RKO (cell line): ENCODE measurements around the gene CD300E.
"Not testable (repeated sequence)": the region's sequence is repeated elsewhere in the genome, so short reads cannot be mapped to it uniquely, and the experiment has no call there.

Experiments used
- DNase-seq: peaks from one replicate; pipeline ENCODE4 v3.0.0-alpha.2; 2016; ENCODE audit warnings: low spot score

CD300E gene

DNA sequence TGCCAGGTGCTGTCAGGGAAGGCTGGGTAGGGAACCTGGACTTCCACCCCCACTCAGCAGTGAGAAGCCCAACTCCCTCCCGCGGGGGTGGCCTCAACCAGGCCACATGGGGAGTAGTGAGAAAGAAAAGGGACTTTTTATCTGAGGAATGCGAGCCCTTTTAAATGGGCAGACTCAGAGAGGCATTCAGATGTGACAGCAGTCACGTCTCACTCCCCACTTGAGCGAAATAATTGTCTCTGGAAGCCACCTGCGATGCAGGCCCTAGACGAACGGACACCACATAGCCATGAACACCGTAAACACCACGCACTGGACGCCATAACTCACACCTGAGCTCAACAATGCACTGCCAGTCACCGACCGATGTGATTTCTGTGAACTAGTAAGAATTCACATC is 11.9 kb upstream of the CD300E start:
- DNase-seq, result no peak

DNA sequence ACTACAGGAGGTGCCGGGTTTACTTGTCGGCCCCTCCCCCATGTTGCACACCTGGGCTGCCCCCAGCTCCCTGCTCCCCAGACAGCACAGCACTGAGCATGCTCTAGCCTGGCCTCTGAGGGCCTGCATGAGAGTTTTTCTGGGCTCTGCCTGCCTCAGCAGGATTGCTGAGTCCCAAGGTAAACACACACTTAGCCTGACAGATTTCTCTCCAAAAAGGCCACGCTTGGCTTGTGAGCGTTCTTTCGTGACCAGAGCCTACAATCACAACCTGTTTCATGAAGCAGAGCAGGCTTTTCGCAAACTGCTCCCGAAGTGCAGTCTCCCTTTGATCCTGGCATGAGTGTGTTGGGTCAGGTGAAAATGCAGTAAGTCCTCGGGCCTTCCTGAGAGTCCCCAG is 9.8 kb upstream of the CD300E start:
- DNase-seq, result no peak

DNA sequence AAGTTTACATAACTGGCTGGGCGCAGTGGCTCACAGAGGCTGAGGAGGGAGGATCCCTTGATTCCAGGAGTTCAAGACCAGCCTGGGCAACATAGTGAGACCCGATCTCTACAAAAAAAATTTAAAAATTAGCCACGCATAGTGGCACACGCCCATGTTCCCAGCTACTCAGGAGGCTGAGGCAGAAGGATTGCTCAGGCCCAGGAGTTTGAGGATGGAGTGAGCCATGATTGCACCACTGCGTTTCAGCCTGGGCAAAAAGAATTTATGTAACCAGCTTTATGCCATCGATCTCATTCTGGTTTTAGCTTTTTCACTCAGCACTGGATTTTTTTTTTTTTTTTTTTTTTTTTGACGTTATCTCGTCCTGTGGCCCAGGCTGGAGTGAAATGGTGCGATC is 9.1 kb upstream of the CD300E start:
- DNase-seq, result no peak

DNA sequence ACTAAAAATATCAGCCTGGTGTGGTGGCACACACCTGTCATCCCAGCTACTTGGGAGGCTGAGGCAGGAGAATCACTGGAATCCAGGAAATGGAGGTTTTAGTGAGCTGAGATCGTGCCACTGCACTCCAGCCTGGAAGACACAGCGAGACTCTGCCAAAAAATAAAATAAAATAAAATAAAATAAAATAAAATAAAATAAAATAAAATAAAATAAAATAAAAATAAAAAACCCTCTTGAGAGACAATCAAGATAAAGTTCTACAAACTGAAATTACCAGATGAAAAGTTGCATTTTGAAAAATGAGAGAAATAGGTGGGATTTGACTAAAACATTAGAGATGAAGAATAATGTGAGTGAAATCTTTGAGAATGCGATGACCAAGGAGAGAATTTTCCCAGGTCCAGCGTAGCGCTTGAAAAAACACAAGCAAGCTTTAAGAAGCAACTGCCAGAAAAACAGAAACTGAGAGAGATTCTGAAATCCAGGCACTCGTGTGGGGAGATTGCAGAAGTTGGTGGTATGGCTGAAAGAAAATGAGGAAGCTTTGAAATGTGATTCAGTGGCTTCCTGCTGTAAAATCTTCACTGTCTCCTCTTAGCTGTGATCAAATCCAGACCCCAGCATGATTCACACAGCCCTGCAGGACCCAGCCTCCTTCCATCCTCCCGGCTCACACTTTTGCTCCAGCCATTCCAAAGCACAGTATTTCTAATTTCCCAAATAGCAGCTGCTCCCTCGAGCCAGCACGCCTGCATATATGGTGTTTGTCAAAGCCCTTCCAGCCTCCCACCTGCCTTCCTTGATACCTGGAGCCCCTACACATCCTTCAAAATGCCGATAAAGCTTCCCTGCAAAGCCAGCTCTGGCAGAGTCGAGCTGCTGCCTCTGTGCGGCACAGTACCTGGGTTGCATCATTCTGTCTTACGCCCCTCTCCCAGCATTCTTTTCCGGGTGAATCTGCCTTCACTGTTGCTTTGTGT is 8.2 kb upstream of the CD300E start:
- no peak for DNase-seq

DNA sequence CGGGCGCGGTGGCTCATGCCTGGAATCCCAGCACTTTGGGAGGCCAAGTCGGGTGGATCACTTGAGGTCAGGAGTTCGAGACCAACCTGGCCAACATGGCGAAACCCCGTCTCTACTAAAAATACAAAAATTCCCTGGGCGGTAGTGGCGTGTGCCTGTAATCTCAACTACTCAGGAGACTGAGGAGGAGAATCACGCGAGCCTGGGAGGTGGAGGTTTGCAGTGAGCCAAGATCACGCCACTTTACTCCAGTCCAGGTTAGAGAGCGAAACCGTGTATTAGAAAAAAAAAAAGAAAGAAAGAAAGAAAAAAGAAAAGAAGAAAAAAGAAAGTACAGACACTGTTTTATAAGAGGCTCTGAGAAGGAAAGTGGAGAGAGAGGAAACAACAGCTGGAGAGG is 6.7 kb upstream of the CD300E start:
- DNase-seq, result not testable (repeated sequence)

DNA sequence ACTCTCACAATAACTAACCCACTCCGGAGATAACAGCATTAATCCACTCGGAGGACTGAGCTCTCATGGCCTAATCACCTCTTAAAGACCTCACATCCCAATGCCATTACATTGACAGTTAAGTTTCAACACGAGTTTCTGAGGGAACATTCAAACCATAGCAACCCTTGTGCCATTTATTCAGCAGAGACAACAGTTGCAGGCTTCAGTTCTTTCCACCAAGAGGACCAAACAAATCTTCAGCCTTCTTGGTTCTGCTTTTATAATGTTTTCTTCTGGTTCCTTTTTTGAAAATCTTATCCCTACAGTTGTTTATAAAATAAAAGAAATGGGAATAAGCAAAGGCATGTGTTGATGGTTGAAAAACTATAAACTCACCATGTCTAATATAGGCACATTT is 2.1 kb upstream of the CD300E start:
- DNase-seq, result no peak

DNA sequence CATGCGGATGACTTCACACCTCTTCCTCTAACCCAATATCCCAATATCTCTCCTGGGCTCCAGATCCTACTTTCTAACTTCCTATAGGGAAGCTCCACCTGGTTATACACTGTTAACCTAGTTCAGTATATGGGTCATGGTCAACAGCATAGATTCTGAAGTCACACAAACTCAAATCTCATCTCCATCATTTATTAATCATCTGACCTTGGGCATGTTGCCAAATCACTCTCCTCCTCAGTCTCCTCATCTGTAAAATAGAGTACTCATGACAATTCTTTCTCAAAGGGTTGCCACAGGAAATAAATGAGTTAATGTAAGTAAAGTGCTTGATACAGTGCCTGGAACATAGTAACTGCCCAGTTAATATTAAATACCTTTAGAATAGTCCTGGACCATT is 593 bp upstream of the CD300E start:
- no peak for DNase-seq

DNA sequence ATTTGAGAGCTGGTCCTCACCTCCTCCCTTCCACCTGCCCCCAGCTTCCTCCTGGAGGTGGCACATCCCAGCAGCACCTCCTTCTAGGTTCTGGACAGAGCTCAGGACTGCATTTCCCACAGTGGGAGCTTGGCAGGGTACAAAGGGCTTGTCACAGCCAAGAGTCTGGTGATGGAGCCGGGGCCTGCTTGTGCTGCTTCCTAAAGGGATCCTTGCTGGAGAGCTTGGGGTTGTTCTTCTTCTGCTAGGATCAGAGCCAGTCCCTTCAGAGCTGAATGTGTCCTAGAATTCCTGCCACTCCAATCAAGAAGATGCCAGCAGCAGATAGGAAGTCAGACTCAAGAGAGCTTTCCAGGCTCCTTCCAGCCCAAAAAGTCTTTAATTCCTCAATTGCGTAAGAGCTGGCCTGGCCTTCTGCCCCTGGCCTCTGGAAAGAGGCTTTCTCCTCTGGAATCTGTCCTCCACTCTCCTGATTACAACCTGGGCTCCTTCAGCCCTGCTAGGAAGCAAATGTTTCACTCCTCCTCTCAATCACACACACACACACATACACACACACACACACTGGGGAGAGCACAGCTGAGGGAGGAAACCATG is 4.4 kb downstream of the CD300E start:
- DNase-seq, result no peak

DNA sequence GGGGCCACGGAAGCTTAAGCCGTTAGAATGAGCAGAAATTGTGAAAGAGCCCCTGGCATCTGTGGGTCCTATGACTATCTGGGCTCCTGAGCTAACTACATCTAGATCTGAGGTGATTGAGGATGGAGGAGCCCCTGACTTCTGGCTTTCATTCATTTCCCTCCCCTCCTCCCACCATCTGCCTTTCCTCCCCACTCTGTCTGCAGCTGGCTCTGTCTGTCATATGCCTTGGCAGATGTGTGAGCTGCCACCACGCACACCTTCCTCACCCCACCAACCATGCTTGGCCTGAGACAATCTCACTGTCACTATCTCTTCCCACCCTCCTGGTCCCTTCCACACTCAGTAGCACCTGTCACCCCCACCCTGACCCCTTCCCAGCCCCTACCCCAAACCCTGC is 5.1 kb downstream of the CD300E start:
- DNase-seq, result no peak

DNA sequence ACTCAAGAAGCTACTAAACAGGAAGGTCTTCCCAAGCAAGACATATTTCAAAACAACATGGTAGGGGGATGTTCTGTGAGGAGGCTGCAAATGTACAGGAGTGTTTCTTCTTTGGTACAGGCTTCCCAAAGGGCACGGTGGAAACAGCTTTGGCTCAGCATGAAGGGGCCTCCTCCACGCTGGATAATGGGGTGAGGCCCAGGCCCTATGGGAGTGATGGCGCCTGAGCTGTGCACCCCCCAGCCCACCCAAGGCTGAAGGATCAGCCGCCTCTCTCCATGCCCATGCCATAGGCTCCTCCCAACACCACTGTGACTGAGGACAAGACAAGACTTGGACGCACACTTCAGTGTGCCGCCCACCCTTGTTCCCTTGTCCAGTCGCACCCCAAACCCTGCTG is 6.8 kb downstream of the CD300E start:
- no peak for DNase-seq

DNA sequence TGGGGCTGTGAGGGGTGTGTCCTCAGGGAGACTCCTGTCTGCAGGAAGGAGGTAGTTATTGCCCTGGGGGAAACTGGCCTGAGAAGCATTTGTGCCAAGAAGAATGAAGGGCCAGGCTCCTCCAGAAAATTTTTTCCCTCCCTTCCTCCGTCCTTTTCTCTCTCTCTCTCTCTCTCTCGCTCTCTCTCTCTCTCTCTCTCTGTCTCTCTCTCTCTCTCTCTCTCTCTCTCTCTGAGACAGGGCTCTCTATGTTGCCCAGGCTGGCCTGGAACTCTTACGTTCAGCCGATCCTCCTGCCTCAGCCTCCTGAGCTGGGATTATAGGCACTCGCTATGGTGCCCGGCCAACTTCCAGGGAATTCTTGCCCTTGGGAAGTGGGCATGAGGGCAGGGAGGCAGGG is 11.5 kb downstream of the CD300E start:
- no peak for DNase-seq

DNA sequence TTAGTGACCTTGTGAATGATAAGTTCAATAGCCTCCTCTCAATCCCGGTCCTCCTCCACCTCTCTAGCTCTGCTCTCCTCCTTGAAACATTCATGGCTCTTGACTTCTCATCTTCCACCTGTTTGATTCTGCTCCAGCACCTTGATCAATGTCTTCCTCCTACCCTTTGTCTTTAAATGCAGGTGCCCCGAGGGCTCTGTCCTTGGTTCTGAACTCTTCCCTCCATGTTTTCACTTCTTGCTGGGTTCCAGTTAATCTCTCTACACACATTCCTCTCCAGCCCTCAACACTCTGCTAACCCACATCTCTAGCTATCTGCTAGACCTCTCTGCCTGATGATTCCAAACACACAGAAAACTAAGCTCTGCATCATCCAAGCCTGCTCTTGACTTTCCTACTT is 13.4 kb downstream of the CD300E start:
- DNase-seq, result no peak

DNA sequence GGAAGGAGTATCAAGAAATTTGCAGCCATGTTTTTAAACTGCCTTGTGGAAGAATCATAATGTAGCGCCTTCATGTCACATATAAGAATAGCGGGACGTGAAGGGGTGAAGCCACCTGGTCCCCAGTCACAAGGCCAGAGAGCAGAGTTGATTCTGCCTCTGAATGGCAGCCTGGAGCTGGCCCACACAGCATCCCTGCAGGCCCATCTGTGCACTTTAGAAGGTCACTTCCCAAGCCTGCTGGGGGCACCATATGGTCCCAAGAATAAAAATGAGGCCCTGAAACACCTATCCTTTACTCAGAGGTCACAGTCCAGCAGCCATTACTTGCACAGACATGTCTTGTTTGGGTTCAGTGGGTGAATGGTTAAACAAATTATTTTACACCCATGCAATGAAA is 15.0 kb downstream of the CD300E start:
- DNase-seq, result no peak

DNA sequence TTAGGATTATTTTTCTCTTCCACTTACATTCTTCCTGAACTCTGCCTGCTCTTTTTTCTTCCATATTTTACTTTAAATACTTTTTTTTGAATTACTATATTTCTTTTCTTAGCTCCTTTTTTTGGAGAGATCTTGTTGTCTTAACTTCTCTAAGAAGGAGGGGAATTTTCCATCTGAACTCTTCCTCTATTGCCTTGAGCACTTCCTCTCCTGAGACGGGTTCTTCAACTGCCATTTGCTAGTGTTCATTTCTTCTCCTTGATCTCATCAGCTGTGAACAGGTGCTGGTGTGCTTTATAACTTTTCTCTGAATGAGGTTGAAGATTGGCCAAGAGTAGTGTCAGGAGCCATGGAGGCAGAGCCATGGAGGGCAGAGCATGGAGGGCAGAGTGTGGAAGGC is 16.3 kb downstream of the CD300E start:
- no peak for DNase-seq

DNA sequence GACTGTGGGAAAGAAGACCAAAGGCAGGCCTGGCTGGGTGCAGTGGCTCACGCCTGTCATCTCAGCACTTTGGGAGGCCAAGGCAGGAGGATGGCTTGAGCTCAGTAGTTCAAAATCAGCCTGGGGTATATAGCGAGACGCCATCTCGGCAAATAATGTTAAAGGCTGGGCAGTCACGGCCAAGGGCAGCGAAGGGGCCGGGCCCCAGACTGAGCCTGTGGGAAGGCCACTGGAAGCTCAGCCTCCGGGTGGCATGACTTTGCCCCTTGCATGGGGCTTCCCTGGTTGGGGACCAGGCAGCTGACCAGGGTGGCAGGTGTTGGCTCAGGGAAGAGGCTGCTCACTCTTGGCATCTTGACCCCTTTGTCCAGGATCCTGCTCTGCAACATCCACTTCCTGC is 17.5 kb downstream of the CD300E start:
- DNase-seq, result no peak

DNA sequence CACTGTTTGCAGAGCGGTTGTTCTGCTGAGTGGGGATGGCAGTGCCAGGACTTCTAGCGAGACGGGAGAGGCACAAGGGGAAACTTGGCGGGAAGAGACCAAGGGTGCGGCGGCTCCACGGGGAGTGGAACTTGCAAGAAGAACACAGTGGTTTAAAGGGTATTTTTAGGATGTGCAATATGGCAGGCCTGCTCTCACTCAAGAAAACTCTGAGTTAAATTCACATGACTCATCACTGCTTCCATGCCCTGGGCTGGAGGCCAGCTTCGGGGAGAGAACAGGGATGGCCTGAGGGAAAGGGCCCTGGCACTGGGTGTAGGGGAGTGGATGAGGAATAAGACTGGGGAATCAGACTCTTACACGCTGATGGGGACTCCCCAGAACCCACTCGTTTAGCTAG is 18.2 kb downstream of the CD300E start:
- DNase-seq, result no peak

DNA sequence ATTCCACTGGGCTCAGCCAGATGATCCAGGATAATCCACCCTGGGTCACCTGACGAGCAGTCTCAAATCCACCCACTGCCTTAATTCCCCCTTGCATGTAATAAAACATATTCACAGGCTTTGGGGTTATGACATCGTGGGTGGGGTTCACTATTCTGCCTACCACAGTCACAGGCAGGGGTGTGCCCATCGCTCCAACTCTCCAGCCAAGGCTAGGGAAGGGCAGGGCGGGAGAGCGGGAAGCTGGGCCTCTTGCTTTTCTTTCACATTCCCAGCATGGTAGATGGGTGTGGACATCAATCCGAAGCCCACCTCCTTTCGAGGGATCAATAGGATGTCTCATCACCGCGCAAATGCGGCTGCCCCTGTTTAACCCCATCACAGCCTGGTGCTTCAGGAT is 18.8 kb downstream of the CD300E start:
- no peak for DNase-seq

DNA sequence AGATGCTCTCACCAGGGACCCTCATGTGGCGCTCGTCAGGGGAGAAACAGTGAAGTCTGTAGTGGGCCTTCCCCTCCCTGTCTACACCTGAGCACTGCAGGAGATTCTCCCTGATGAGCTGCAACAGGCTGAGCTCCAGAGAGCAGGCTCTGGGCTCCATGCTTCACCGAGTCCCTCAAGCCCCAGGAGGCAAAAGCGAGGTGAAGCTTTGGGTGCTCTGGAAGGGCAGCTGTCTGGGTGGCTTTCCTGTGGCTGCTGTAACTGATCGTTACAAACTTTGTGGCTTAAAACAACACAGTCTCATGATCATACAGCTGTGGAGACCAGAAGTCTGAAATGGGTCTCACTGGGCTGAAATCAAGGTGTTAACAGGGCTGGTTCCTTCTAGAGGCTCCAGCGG is 19.3 kb downstream of the CD300E start:
- DNase-seq, result no peak

DNA sequence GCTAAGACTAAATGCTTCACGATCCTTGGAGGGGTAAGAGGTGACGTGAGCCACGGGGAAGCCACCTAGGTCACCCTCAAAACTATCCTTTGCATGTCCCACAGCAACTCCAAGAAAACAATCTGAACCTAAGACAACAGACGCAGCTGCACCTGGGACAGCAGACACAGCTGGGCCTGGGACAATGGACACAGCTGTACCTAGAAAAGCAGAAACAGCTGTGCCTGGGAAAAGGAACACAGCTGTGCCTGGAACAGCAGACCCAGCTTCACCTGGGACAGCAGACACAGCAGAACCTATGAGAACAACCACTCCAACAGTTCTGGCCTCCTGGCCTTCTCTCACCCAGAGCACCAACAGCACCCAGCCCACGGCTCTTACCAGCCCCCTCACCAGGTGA is 19.8 kb downstream of the CD300E start:
- DNase-seq, result no peak

DNA sequence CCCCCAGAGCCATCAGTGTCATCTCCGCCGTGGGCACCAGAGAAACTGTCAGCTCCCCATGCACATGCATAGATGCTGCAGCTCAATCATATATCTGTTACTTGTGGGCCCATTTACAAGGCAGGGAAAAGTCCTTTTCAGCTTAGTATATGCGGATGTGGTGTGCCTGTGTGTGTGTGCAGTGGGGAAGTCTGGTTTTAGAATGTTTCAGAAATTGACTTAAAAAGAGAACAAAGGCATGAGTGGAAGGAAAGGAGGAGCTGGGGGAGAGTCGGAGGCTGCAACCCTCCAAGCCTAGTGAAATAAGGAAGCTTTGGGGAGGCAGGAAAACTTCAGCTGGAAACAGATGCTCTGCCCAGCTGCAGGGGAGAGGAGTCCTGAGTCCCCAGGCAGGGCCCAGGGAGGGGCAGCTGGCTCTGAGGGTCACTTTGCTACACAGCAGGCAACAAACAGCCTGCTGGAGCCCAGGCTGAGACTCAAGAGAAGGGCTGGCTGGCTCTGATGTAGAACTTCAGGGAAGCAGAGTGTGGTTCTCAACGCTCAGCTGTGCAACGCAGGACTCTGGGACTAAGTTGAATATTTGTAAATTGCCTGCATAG is 20.4 kb downstream of the CD300E start:
- DNase-seq, result no peak

DNA sequence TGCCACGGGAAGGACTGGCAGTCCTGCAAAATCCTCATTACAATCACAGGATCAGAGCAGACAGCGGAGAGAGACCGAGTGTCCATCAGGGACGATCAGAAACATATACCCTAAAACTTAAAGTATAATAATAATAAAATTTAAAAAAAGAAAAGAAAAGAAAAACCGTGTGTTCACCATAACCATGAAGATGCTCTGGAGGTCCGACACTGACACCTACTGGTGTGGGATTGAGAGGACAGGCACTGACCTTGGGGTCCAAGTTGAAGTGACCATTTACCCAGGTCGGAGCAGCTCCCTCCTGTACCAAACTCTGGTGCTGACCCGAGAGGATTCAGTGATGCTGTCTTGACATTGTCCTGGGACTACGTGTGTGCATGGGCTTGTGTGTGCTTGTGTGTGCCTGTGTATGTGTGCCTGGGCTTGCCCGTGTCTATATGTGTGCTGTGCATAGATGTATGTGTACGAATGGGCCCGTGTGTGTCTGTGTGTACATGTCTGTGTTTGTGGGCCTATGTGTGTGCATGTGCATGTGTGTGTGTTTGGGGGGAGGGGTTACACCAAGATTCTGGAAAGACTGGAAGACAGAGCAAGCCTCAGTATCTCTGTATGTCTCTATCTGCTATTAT is 21.5 kb downstream of the CD300E start:
- DNase-seq, result peak; percentile 35

DNA sequence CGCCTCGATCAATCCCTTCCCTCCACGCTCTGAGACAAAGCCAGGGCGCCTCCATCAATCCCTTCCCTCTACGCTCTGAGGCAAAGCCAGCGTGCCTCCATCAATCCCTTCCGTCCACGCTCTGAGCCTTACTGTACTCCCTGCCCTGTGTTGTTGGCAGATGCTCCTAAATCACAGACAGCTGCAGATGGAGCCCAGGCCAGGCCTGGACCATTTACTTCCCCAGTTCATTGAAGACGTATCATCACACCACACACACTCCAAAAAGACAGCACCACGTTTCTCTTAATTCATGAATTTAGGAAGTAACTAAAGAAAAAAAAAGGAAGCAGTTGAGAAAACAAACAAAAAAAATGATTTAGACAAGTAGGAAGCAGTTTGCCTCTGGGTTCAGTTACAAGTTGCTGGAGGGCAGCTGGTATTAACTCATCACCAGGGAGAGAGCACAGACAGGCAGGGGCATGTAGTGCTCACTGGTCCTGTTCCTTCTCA is 24.0 kb downstream of the CD300E start:
- DNase-seq, result no peak

DNA sequence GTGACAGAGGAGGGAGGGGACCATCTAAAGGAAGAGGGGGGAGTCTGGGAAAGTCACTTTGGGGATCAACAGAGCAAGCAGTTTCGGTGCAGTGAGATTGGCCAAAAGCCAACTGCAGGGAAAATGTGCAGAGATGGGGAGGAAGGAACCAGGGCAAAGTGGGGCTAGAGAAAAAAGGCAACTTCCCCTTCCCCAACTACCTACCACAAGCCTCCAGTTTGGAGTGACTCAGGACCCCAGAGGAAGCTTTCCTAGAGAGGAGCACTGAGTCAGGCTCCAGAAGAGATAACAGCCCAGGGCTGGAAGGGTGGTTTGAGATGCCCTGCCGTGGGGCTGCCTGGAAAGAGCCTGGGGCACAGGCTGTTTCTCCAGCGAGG is 24.5 kb downstream of the CD300E start:
- DNase-seq, result no peak
